Measurements from ENCODE around the gene DENND6A. TPM values are rescaled to one million over a fixed set of nuclear protein-coding genes. Genes with fewer than 3 reads are reported as not detected.
A peak's percentile ranks its signal among the peaks of the same experiment; 100 is the strongest.
"Not testable (repeated sequence)": the region's sequence is repeated elsewhere in the genome, so short reads cannot be mapped to it uniquely, and the experiment has no call there.

Gene DENND6A
- total RNA-seq, 1 donor from 2014 or later = 22.3 TPM

DNA sequence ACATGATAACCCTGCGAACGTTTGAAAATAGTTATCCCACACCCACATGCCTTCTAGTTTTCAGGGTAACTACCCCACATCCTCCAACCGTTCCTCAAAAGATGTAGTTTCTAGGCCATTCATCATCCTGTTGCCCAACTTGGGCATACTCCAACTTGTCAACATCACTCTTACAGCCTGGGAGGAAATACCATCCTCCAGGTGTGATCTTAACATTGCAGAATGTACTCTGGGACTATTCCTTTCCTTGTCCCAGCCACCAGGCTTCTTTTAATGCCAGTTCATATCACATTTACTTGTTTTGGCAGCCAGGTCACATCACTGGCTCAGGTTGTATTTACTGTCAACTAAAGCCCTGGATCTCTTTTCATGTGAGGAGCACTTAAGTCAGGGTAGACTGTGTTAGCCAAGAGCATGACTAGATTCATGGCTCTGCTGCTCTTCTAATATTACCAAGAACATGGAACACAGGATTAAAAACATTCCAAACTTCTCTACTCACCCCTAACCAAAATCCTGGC, 4.0 kb upstream of the DENND6A start:
- ATAC-seq = no peak
- Histone ChIP-seq H3K4me3 (no peak overlapping the region), H3K9me3 (no peaks in the 10 kb centered on the region), H3K27ac (no peak overlapping the region), H3K4me1 (peaks cover 7% of the 10 kb centered on the region), H3K27me3 (ENCODE audit: low read depth) (no peaks in the 10 kb centered on the region), H3K36me3 (no peaks in the 10 kb centered on the region)
- intact Hi-C loops (cut with DNase I) = no loop called here
- TF ChIP-seq, protein P1, sequence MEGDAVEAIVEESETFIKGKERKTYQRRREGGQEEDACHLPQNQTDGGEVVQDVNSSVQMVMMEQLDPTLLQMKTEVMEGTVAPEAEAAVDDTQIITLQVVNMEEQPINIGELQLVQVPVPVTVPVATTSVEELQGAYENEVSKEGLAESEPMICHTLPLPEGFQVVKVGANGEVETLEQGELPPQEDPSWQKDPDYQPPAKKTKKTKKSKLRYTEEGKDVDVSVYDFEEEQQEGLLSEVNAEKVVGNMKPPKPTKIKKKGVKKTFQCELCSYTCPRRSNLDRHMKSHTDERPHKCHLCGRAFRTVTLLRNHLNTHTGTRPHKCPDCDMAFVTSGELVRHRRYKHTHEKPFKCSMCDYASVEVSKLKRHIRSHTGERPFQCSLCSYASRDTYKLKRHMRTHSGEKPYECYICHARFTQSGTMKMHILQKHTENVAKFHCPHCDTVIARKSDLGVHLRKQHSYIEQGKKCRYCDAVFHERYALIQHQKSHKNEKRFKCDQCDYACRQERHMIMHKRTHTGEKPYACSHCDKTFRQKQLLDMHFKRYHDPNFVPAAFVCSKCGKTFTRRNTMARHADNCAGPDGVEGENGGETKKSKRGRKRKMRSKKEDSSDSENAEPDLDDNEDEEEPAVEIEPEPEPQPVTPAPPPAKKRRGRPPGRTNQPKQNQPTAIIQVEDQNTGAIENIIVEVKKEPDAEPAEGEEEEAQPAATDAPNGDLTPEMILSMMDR (IDR thresholded peaks at IDR 0.05) = no peak
- DNase-seq = no peak

GRCh38 chr3:57694146-57694545, 1.3 kb upstream of the DENND6A start:
- DNase-seq (no peak), ATAC-seq (peak in 1 of 2 donors; percentile 7)
- intact Hi-C loops (cut with DNase I) = no loop called here
- H3K9me3 ChIP-seq = no peaks in the 10 kb centered on the region
- H3K36me3 ChIP-seq = no peaks in the 10 kb centered on the region
- peak overlapping the region; percentile 99 for H3K27ac ChIP-seq
- TF ChIP-seq, protein P1 (IDR thresholded peaks at IDR 0.05) = no peak
- H3K27me3 ChIP-seq (ENCODE audit: low read depth) = no peaks in the 10 kb centered on the region
- no peak overlapping the region for H3K4me3 ChIP-seq
- peaks cover 32% of the 10 kb centered on the region for H3K4me1 ChIP-seq

- H3K36me3 ChIP-seq; H3K27me3 ChIP-seq (ENCODE audit: low read depth); DNase-seq; ATAC-seq; H3K9me3 ChIP-seq; intact Hi-C loops (cut with DNase I): not testable (repeated sequence)
- H3K27ac ChIP-seq = peak overlapping the region; percentile 99
- peak overlapping the region; percentile 91 for H3K4me3 ChIP-seq
- peaks cover 41% of the 10 kb centered on the region for H3K4me1 ChIP-seq
These were observed 813 bp downstream of the DENND6A start for GRCh38 chr3:57692133-57692395.

- ATAC-seq (no peak), DNase-seq (no peak)
- no peaks in the 10 kb centered on the region for H3K9me3 ChIP-seq
- TF ChIP-seq, protein P1 (IDR thresholded peaks at IDR 0.05) = no peak
- H3K27ac ChIP-seq = peak overlapping the region; percentile 99
- intact Hi-C loops (cut with DNase I) = no loop called here
- H3K27me3 ChIP-seq (ENCODE audit: low read depth) = no peaks in the 10 kb centered on the region
- H3K4me3 ChIP-seq = peak overlapping the region; percentile 91
- H3K36me3 ChIP-seq = no peaks in the 10 kb centered on the region
- H3K4me1 ChIP-seq = peaks cover 41% of the 10 kb centered on the region
These were observed 1.3 kb downstream of the DENND6A start for GRCh38 chr3:57691411-57692132.

DNA sequence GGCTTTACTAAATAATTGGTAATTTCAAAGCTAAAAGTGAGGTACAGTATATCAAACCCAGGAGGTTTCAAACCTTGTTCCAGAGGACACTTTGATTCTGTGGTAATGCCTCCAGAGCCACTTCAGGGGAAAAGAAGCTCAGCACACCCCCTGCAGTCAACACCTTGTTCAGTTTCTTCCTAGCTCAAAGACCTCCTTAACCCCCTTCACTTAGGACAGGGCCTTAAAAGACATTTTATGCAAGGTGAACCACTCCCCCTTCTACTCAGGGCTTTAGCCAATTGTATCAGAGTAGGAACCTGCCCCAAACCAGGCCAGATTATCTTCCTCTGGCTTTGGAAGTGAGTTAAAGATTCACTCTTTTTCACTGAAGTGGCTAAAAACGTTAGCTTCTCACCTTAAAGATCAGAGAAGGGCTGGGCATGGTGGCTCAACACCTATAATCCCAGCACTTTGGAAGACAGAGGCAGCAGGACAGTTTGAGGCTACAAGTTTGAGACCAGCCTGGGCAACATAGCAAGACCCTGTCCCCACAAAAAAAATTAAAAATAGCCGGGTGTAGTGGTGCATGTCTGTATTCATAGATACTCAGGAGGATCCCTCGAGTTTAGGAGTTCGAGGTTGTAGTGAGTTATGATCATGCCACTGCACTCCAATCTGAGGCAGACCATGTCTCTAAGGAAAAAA, 3.4 kb downstream of the DENND6A start:
- Histone ChIP-seq H3K9me3 (no peaks in the 10 kb centered on the region), H3K4me1 (peaks cover 46% of the 10 kb centered on the region), H3K36me3 (no peaks in the 10 kb centered on the region), H3K27ac (no peak overlapping the region), H3K27me3 (ENCODE audit: low read depth) (no peaks in the 10 kb centered on the region), H3K4me3 (no peak overlapping the region)
- TF ChIP-seq, protein P1 (IDR thresholded peaks at IDR 0.05) = no peak
- DNase-seq = no peak
- intact Hi-C loops (cut with DNase I) = no loop called here
- ATAC-seq = no peak

- no peak for ATAC-seq
- intact Hi-C loops (cut with DNase I) = no loop called here
- TF ChIP-seq, protein P1 (IDR thresholded peaks at IDR 0.05) = no peak
- Histone ChIP-seq H3K9me3 (no peaks in the 10 kb centered on the region), H3K27ac (no peak overlapping the region), H3K4me3 (no peak overlapping the region), H3K4me1 (peaks cover 41% of the 10 kb centered on the region), H3K36me3 (no peaks in the 10 kb centered on the region), H3K27me3 (ENCODE audit: low read depth) (no peaks in the 10 kb centered on the region)
- DNase-seq = no peak
These were observed 4.6 kb downstream of the DENND6A start for GRCh38 chr3:57688291-57688690.

All from lower lobe of right lung (tissue), 2 donors.